Measurements from ENCODE around the gene CAMP.
A peak's percentile ranks its signal among the peaks of the same experiment; 100 is the strongest.

The CAMP gene

GRCh38 chr3:48214225-48214624 is 9.1 kb upstream of the CAMP start:
- DNase-seq (ENCODE audit: low read depth in 3 of 3): no peak

DNA sequence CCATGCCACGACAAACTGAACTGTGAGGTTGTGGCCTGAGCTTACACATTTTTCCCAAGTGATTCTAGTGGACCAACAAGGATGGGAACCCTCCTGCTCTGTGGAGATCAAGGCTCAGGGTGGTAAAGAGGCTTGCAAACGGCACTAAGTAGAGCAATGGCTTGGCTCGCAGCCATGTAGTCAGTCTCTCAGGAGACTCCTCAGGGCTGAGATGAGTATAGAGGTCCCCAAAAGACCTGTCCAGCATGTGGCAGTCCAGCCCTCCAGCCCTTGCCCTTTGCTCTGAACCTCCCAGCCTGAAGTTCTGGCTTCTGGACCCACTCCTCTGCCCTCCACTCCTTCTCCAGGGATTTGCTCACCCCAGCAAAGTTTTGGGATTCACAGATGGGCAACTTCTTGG is 8.3 kb upstream of the CAMP start:
- no peak for DNase-seq (ENCODE audit: low read depth in 3 of 3)

DNA sequence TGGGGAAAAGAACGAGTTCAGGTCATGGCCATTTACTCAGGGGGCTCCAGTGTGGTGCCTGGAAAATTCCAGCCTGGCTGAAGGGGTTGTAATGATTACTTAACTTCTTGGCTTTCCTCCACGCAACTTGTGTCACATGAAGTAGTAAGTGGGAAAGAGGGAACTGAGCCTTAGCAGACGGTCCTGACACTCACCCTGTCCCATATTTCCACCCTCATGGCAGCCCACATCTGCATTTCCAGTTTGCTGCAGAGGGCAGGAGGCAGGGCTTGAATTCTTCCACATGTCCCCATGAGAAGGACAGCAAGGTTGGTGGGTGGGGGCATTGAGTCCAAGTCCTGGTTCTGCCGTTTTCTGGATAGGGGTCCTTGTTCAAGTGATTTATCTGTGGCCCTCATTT is 7.8 kb upstream of the CAMP start:
- no peak for DNase-seq (ENCODE audit: low read depth in 3 of 3)

DNA sequence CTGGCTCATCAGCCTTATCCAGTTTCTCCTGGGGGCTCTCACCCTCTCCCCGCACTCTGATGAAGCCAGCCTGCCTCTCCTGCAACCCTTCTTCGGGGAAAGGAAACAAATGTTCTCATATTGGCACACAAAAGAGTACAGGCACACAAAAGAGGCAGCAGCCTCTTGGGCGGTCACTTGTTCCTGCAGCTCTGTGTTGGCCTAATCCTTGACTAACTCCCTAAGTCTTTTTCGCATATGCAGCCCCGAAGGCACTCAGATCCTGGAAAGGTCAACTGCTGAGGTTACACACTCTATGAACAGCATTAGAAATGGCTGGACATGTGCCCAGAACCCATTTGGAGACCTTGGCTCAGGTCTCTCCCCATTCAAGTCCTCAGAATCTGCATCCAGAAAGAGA is 7.4 kb upstream of the CAMP start:
- DNase-seq (ENCODE audit: low read depth in 3 of 3): no peak

GRCh38 chr3:48217449-48217848 is 5.8 kb upstream of the CAMP start:
- DNase-seq (ENCODE audit: low read depth in 3 of 3): no peak

GRCh38 chr3:48218537-48218936 is 4.8 kb upstream of the CAMP start:
- DNase-seq (ENCODE audit: low read depth in 3 of 3): no peak

DNA sequence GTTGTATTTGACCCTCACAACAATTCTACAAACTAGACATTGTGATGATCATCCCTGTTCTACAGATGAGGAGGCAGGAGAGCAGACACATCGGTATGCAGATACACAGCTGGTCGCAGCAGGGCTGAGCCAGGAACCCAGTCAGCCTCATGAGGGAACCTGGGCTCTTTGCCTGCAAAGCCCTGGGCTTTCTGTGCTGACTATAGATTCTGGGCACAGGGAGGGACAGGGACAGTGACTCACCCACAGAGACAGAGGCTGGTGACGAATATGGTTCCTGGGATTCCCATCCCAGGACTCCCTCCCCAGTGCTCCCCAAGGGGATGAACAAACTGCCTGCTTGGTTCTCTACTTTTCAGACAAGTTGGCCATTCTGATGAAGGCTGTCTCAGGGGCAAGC is 3.8 kb upstream of the CAMP start:
- DNase-seq (ENCODE audit: low read depth in 3 of 3): no peak

DNA sequence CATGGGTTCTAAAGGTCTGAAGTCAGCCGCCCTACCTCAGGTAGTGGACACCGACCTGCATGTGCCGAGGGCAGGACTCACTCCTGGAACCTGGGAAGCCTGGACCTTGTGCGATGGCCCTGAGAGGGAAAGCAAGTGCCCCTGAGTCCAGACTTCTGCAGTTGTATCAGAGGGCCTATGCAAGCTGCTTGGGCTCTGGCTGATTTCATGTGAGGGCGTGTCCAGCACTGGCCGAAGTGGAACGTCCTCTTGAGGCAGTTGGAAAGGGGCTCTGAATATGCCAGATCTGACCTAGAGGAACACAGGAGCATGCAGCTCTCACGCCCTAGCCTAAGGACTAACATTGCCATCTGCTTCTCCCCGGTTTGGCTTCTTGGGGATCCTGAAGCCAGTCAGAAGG is 2.5 kb upstream of the CAMP start:
- DNase-seq (ENCODE audit: low read depth in 3 of 3): no peak

DNA sequence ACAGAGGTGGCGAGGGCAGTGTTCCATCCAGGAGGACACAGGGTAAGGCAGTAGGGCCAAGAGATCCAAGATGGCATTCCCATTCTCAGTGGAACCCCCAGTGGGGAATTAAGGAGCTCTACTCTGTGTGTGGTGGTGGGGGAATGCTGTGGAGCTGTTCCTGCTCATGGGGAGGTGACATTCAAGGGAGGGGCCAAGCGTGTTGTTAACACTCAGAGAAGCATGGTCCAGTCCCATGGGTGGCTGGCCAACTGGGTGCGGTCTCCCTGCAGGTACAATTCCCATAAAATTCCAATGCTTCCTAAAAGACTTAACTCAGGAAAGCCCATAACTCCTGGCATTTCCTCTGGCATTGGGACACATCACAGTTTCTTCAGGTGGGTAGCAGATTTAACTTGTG is 2.3 kb downstream of the CAMP start:
- DNase-seq (ENCODE audit: low read depth in 3 of 3): no peak

- DNase-seq (ENCODE audit: low read depth in 3 of 3): no peak
Observed at GRCh38 chr3:48226939-48227338, 3.6 kb downstream of the CAMP start.

- no peak for DNase-seq (ENCODE audit: low read depth in 3 of 3)
Observed at GRCh38 chr3:48232232-48232631, 8.9 kb downstream of the CAMP start.

GRCh38 chr3:48232734-48233133 is 9.4 kb downstream of the CAMP start:
- DNase-seq (ENCODE audit: low read depth in 3 of 3): peak; percentile 27 to 54 (median 42)

GRCh38 chr3:48233542-48233941 is 10.2 kb downstream of the CAMP start:
- no peak for DNase-seq (ENCODE audit: low read depth in 3 of 3)

DNA sequence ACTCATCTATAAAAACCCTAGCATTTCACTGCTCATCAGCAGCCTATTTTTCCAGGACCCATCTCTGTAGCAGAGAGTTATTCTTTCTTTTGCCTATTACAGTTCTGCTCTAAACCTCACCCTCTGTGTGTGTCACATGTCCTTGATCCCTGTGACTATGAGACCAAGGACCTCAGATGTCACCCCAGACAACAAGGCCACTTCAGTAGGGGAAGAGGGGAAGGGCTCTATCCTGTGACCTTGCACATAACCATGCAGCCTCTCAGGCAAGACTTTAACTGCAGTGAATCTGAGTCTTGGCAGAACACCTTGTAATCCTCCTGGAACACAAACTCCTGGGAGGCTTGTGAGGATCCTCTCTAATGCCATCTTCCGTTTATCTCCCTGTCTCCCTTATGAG is 13.2 kb downstream of the CAMP start:
- DNase-seq (ENCODE audit: low read depth in 3 of 3): no peak

DNA sequence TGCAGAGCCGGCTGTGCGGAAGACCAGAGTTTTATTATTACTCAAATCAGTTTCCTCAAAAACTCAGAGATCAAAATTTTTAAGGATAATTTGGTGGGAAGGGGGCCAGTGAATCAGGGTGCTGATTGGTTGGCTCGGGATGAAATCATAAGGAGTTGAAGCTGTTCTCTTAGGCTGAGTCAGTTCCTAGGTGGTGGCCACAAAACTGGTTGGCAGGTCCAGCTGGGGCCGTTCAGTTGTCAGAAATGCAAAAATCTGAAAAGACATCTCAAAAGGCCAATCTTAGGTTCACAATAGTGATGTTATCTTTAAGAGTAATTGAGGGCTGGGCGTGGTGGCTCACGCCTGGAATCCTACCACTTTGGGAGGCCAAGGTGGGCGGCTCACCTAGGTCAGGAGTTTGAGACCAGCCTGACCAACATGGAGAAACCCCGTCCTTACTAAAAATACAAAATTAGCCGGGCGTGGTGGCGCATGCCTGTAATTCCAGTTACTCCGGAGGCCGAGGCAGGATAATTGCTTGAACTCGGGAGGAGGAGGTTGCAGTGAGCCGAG is 15.3 kb downstream of the CAMP start:
- no peak for DNase-seq (ENCODE audit: low read depth in 3 of 3)

DNA sequence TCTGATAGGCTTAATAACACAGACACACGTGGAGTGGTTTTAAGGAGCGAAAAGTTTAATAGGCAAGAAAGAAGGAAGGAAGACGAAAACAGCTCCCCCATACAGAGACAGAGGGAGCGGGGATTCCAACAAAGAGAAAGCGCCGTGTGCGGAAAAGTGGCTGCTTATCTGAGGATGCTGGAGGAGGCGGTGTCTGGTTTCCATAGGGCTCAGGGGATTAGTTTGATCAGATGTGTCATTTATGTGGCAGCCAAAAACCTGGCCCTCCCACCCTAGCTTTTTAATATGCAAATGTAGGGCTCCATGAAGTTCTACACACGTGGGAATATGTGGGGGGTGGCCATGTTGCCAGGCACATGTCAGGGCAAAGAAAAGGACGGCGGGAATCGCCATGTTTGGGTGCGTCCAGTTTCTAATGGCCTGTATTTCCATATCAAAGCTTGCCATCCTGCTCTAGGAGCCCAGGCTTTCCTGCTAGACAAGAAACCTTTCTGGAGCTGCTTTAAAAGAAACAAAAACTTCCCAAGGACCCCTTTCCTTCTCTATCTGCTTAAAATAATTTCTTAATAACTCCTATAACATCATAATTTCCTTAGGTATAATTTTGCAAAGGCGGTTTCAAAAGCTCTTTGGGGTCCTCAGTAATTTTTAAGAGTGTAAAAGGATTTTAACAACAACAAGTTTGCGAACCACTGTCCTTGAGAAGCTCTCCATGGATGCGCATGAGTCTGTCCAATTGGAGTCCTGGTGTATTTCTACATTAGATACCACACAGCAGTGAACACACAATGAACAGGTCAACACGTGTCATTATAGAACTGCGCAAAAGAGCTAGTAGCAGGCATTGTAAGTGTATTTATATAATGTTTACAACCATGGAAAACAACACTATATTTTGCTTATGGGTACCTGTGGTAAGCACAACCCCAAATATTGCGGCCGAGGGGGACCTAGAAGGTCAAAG is 17.0 kb downstream of the CAMP start:
- DNase-seq (ENCODE audit: low read depth in 3 of 3): no peak

- DNase-seq (ENCODE audit: low read depth in 3 of 3): peak in 1 of 3 experiments; percentile 14
Observed at GRCh38 chr3:48241796-48242455, 18.6 kb downstream of the CAMP start.

DNA sequence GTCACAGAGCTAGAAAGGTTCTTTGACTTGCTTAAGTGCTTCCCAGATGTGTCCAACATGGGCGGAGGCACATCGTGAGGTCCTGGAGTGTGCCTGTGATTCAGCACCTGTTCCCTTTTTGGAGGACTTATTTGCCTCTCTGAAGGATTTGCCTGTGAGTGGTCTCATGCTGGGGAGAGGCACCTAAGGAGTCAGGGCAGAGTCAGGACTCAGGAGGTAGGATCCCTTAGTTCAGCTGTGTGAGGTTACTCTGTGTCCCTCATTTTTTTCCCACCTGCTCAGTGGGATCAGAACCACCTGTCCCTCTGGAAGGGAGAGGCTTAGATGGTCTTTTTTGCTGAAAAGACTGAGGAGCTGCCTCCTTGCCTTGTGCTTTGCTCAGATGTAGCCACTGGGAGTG is 20.6 kb downstream of the CAMP start:
- DNase-seq (ENCODE audit: low read depth in 3 of 3): no peak

GRCh38 chr3:48244461-48244860 is 21.2 kb downstream of the CAMP start:
- no peak for DNase-seq (ENCODE audit: low read depth in 3 of 3)

GRCh38 chr3:48245136-48245535 is 21.8 kb downstream of the CAMP start:
- DNase-seq (ENCODE audit: low read depth in 3 of 3): no peak

DNA sequence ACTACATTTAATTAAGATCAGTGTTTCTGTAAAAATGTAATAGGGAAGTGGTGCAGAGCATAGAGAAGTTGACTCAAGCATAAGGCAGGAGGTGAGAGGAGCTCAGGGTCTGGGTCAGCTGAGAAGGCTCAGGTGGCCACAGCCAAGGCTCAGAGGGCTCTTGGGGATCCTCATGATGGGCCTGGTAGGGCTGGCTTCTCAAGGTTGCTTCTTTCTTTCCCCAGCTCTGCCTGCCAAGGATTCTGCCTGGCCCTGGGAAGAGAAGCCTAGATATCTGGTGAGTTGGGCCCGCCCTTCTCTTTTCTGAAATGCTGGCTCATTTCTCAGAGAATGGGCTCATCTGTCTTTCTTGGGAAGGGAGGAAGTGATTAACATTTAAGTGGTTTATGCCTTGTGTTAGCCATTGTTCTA is 24.1 kb downstream of the CAMP start:
- no peak for DNase-seq (ENCODE audit: low read depth in 3 of 3)

- DNase-seq (ENCODE audit: low read depth in 3 of 3): no peak
Observed at GRCh38 chr3:48248095-48248850, 25.0 kb downstream of the CAMP start.
